ENCODE measurements around the gene SLC34A2.

Gene SLC34A2

GRCh38 chr4:25725870-25726269 is 70.2 kb downstream of the SLC34A2 start:
- H3K27ac ChIP-seq, result no peak overlapping the region
- TF ChIP-seq CTCF (conservative IDR thresholded peaks at IDR 0.05), result no peak

GRCh38 chr4:25727711-25728493 is 72.3 kb downstream of the SLC34A2 start:
- H3K27ac ChIP-seq, result no peak overlapping the region
- no peak for TF ChIP-seq CTCF (conservative IDR thresholded peaks at IDR 0.05)

Measured in VCaP (cell line).